OCI-LY1 (cell line): ENCODE results near the gene ARMC9.
A peak's percentile ranks its signal among the peaks of the same experiment; 100 is the strongest.

Source experiments
- H2AFZ ChIP-seq: fragments of 200-600 bp; sonication (generic), shearing (Covaris generic); 2 replicates; pipeline ENCODE4 v1.6.0; 2014; ENCODE audit warnings: antibody characterized with exemption, mild to moderate bottlenecking, low read length
- H3F3A ChIP-seq: fragments of 200-600 bp; sonication (generic), shearing (Covaris generic); 2 replicates; pipeline ENCODE4 v1.6.0; 2014; ENCODE audit warnings: mild to moderate bottlenecking, antibody characterized with exemption, low read length, moderate library complexity; ENCODE audit not compliant: insufficient read depth
- H3K27ac ChIP-seq: fragments of 200-600 bp; sonication (generic); 2 replicates; pipeline ENCODE4 v1.5.1; 2014; ENCODE audit warnings: low read length, mixed run types, mild to moderate bottlenecking, low read depth; ENCODE audit not compliant: poor library complexity, severe bottlenecking
- H3K27me3 ChIP-seq: fragments of 200-600 bp; sonication (generic); 2 replicates; pipeline ENCODE4 v1.6.0; 2014; ENCODE audit warnings: antibody characterized with exemption, mild to moderate bottlenecking, low read length, moderate library complexity; ENCODE audit not compliant: insufficient read depth
- H3K36me3 ChIP-seq: fragments of 200-600 bp; sonication (generic); 2 replicates; pipeline ENCODE4 v1.6.1; 2014; ENCODE audit warnings: mild to moderate bottlenecking, antibody characterized with exemption, low read length, moderate library complexity, mixed read lengths; ENCODE audit not compliant: insufficient read depth
- H3K4me1 ChIP-seq: fragments of 200-600 bp; sonication (generic); 2 replicates; pipeline ENCODE4 v1.5.1; 2014; ENCODE audit warnings: mild to moderate bottlenecking, low read length, moderate library complexity; ENCODE audit not compliant: insufficient read depth, severe bottlenecking
- H3K4me2 ChIP-seq: fragments of 200-600 bp; sonication (generic), shearing (Covaris generic); 2 replicates; pipeline ENCODE4 v1.6.1; 2014; ENCODE audit warnings: low read length
- H3K4me3 ChIP-seq: fragments of 200-600 bp; sonication (generic); 2 replicates; pipeline ENCODE4 v1.5.1; 2014; ENCODE audit warnings: low read length, low read depth, mild to moderate bottlenecking, mixed read lengths; ENCODE audit not compliant: poor library complexity, severe bottlenecking
- H3K79me2 ChIP-seq: fragments of 200-600 bp; shearing (Covaris generic); 2 replicates; pipeline ENCODE4 v1.6.1; 2016; ENCODE audit warnings: mixed run types, low read length, mixed read lengths; ENCODE audit not compliant: insufficient read depth
- H3K9ac ChIP-seq: fragments of 200-600 bp; sonication (generic), shearing (Covaris generic); 2 replicates; pipeline ENCODE4 v1.6.1; 2014; ENCODE audit warnings: mild to moderate bottlenecking, low read length, mixed read lengths
- H3K9me2 ChIP-seq: fragments of 200-600 bp; sonication (generic), shearing (Covaris generic); 2 replicates; pipeline ENCODE4 v1.6.1; 2014; ENCODE audit warnings: low read depth, mild to moderate bottlenecking, low read length, mixed read lengths
- H3K9me3 ChIP-seq: fragments of 200-600 bp; shearing (Covaris generic); 2 replicates; pipeline ENCODE4 v1.6.1; 2014; ENCODE audit warnings: low read length, mixed read lengths
- H4K20me1 ChIP-seq: fragments of 200-600 bp; sonication (generic), shearing (Covaris generic); 2 replicates; pipeline ENCODE4 v1.6.0; 2016; ENCODE audit warnings: mild to moderate bottlenecking, low read length; ENCODE audit not compliant: insufficient read depth
- EZH2 ChIP-seq: fragments of 200-600 bp; sonication (generic), shearing (Covaris generic); IDR thresholded peaks from 2 replicates; pipeline ENCODE4 v1.8.0; 2017; ENCODE audit warnings: borderline replicate concordance, mixed run types, mild to moderate bottlenecking, antibody characterized with exemption, low read length, moderate library complexity, mixed read lengths
- TF ChIP-seq, protein P1 (sequence below): fragments of 200-600 bp; sonication (generic), shearing (Covaris generic); IDR thresholded peaks from 2 replicates; pipeline ENCODE4 v1.5.1; 2017; ENCODE audit warnings: mild to moderate bottlenecking, antibody characterized with exemption, low read length, moderate library complexity, mixed read lengths

ARMC9 gene

DNA sequence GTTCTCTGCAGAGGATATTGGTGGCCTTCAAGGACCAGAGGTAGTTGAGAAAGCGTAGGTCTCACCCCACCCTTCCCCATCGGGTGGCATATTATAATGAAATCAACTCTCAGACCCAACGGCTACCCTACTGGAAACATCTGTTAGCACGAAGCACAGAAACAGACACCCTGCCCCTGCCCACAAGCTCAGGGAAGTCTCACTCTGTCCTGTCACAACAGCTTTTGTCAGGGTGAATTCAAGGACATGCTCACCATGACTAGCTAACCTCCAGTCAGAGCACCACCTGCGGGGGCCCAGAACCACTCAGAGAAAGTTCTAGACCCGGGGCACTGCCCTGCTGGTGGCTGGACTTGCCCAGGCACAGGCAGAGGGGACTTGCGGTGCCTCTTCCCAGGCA is 193.6 kb downstream of the ARMC9 start:
- peak overlapping the region; percentile 20; the same call in 1 of the 2 replicates for H3K4me2 ChIP-seq
- no peak overlapping the region; the same call in 1 of the 2 replicates for H3K9ac ChIP-seq
- no peaks in the 10 kb centered on the region for H3K9me3 ChIP-seq
- TF ChIP-seq, protein P1, sequence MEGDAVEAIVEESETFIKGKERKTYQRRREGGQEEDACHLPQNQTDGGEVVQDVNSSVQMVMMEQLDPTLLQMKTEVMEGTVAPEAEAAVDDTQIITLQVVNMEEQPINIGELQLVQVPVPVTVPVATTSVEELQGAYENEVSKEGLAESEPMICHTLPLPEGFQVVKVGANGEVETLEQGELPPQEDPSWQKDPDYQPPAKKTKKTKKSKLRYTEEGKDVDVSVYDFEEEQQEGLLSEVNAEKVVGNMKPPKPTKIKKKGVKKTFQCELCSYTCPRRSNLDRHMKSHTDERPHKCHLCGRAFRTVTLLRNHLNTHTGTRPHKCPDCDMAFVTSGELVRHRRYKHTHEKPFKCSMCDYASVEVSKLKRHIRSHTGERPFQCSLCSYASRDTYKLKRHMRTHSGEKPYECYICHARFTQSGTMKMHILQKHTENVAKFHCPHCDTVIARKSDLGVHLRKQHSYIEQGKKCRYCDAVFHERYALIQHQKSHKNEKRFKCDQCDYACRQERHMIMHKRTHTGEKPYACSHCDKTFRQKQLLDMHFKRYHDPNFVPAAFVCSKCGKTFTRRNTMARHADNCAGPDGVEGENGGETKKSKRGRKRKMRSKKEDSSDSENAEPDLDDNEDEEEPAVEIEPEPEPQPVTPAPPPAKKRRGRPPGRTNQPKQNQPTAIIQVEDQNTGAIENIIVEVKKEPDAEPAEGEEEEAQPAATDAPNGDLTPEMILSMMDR = no peak
- TF ChIP-seq EZH2 = no peak
- no peaks in the 10 kb centered on the region for H3K36me3 ChIP-seq
- H3K27ac ChIP-seq = peak overlapping the region; percentile 91
- no peaks in the 10 kb centered on the region for H3K9me2 ChIP-seq
- peaks cover 45% of the 10 kb centered on the region for H3K4me1 ChIP-seq
- H2AFZ ChIP-seq = no peak overlapping the region
- H4K20me1 ChIP-seq = no peaks in the 10 kb centered on the region
- no peak overlapping the region for H3K4me3 ChIP-seq
- H3K27me3 ChIP-seq = no peaks in the 10 kb centered on the region
- H3K79me2 ChIP-seq = no peaks in the 10 kb centered on the region
- no peaks in the 10 kb centered on the region for H3F3A ChIP-seq

- H3K9ac ChIP-seq = no peak overlapping the region; the same call in 1 of the 2 replicates
- no peak overlapping the region for H3K4me3 ChIP-seq
- no peaks in the 10 kb centered on the region for H3K36me3 ChIP-seq
- no peaks in the 10 kb centered on the region for H3K79me2 ChIP-seq
- no peak overlapping the region for H2AFZ ChIP-seq
- peak overlapping the region; percentile 91 for H3K27ac ChIP-seq
- TF ChIP-seq, protein P1 = no peak
- no peak for TF ChIP-seq EZH2
- no peaks in the 10 kb centered on the region for H3F3A ChIP-seq
- no peaks in the 10 kb centered on the region for H4K20me1 ChIP-seq
- no peaks in the 10 kb centered on the region for H3K27me3 ChIP-seq
- H3K9me3 ChIP-seq = no peaks in the 10 kb centered on the region
- peaks cover 45% of the 10 kb centered on the region for H3K4me1 ChIP-seq
- peak overlapping the region; percentile 20; the same call in 1 of the 2 replicates for H3K4me2 ChIP-seq
- H3K9me2 ChIP-seq = no peaks in the 10 kb centered on the region
Measured at GRCh38 chr2:231392431-231393148, 194.2 kb downstream of the ARMC9 start.

GRCh38 chr2:231393149-231394131 is 195.0 kb downstream of the ARMC9 start:
- TF ChIP-seq EZH2 = no peak
- TF ChIP-seq, protein P1 = peak; percentile 19; the same call in 1 of the 2 replicates
- Histone ChIP-seq H2AFZ (no peak overlapping the region), H3K79me2 (no peaks in the 10 kb centered on the region), H4K20me1 (no peaks in the 10 kb centered on the region), H3K9me3 (no peaks in the 10 kb centered on the region), H3K4me1 (peaks cover 45% of the 10 kb centered on the region), H3K4me3 (peak overlapping the region; percentile 63), H3K27me3 (no peaks in the 10 kb centered on the region), H3K9ac (peak overlapping the region; percentile 75), H3K4me2 (peak overlapping the region; percentile 83), H3K9me2 (no peaks in the 10 kb centered on the region), H3F3A (no peaks in the 10 kb centered on the region), H3K27ac (peak overlapping the region; percentile 91), H3K36me3 (no peaks in the 10 kb centered on the region)
